H9 (cell line): ENCODE measurements around the gene DNAJC7. TPM values are rescaled to one million over a fixed set of nuclear protein-coding genes. Genes with fewer than 3 reads are reported as not detected.

Experiments
- DNase-seq: peaks from one replicate; pipeline ENCODE4 v3.0.0-alpha.2; 2017
- H2AFZ ChIP-seq: one replicate; pipeline ENCODE4 v1.6.1; 2013; ENCODE audit warnings: mild to moderate bottlenecking, low read length, control low read depth, moderate library complexity
- H2AK5ac ChIP-seq: 2 replicates; pipeline ENCODE4 v1.6.1; 2013; ENCODE audit warnings: low read length, control low read depth, mixed read lengths; ENCODE audit not compliant: insufficient read length
- H2BK120ac ChIP-seq: one replicate; pipeline ENCODE4 v1.6.1; 2013; ENCODE audit warnings: low read depth, mild to moderate bottlenecking, low read length, control low read depth, inconsistent platforms; ENCODE audit not compliant: poor library complexity, severe bottlenecking
- H2BK12ac ChIP-seq: 2 replicates; pipeline ENCODE4 v1.6.1; 2013; ENCODE audit warnings: low read length, control low read depth, mixed read lengths, low read depth; ENCODE audit not compliant: insufficient read length
- H2BK15ac ChIP-seq: 2 replicates; pipeline ENCODE4 v1.6.1; 2013; ENCODE audit warnings: low read depth, low read length, control low read depth
- H2BK20ac ChIP-seq: one replicate; pipeline ENCODE4 v1.6.1; 2013; ENCODE audit warnings: low read depth, mild to moderate bottlenecking, low read length, control low read depth, inconsistent platforms; ENCODE audit not compliant: poor library complexity, severe bottlenecking
- H2BK5ac ChIP-seq: 2 replicates; pipeline ENCODE4 v1.6.1; 2013; ENCODE audit warnings: low read length, control low read depth, mixed read lengths; ENCODE audit not compliant: insufficient read length
- H3K14ac ChIP-seq: 2 replicates; pipeline ENCODE4 v1.6.1; 2013; ENCODE audit warnings: low read length, control low read depth; ENCODE audit not compliant: insufficient read depth
- H3K18ac ChIP-seq: 2 replicates; pipeline ENCODE4 v1.6.1; 2013; ENCODE audit warnings: low read depth, mild to moderate bottlenecking, mixed read lengths, low read length, control low read depth; ENCODE audit not compliant: insufficient read length
- H3K23ac ChIP-seq: 2 replicates; pipeline ENCODE4 v1.6.1; 2013; ENCODE audit warnings: low read length, control low read depth, mixed read lengths, low read depth; ENCODE audit not compliant: insufficient read length
- H3K23me2 ChIP-seq: 2 replicates; pipeline ENCODE4 v1.6.1; 2013; ENCODE audit warnings: low read depth, mild to moderate bottlenecking, mixed read lengths, low read length, control low read depth; ENCODE audit not compliant: insufficient read length, poor library complexity, severe bottlenecking
- H3K27ac ChIP-seq: 2 replicates; pipeline ENCODE4 v1.5.1; 2013; ENCODE audit warnings: low read length, control low read depth, mixed read lengths, low read depth; ENCODE audit not compliant: insufficient read length
- H3K27me3 ChIP-seq: 2 replicates; pipeline ENCODE4 v1.6.1; 2013; ENCODE audit warnings: low read length, control low read depth, inconsistent platforms; ENCODE audit not compliant: insufficient read depth
- H3K4ac ChIP-seq: 2 replicates; pipeline ENCODE4 v1.6.1; 2013; ENCODE audit warnings: low read depth, mild to moderate bottlenecking, control low read depth, inconsistent platforms, low read length, moderate library complexity
- H3K4me1 ChIP-seq: 2 replicates; pipeline ENCODE4 v1.6.1; 2013; ENCODE audit warnings: low read length, control low read depth, inconsistent platforms; ENCODE audit not compliant: insufficient read depth
- H3K4me2 ChIP-seq: 2 replicates; pipeline ENCODE4 v1.6.1; 2013; ENCODE audit warnings: low read length, control low read depth, mixed read lengths; ENCODE audit not compliant: insufficient read length, insufficient read depth
- H3K56ac ChIP-seq: 2 replicates; pipeline ENCODE4 v1.6.1; 2013; ENCODE audit warnings: low read depth, mild to moderate bottlenecking, mixed read lengths, low read length, control low read depth; ENCODE audit not compliant: insufficient read length
- H3K79me1 ChIP-seq: 2 replicates; pipeline ENCODE4 v1.6.1; 2013; ENCODE audit warnings: low read depth, mild to moderate bottlenecking, moderate library complexity, low read length, control low read depth, inconsistent platforms; ENCODE audit not compliant: insufficient read depth, poor library complexity, severe bottlenecking
- H3K79me2 ChIP-seq: 2 replicates; pipeline ENCODE4 v1.6.1; 2013; ENCODE audit warnings: low read length, control low read depth, inconsistent platforms; ENCODE audit not compliant: insufficient read depth
- H3K9ac ChIP-seq: 2 replicates; pipeline ENCODE4 v1.6.1; 2013; ENCODE audit warnings: low read length, control low read depth, mixed read lengths; ENCODE audit not compliant: insufficient read length; ENCODE audit errors: extremely low read depth
- H3K9me3 ChIP-seq: one replicate; pipeline ENCODE4 v1.6.1; 2013; ENCODE audit warnings: low read depth, low read length, inconsistent platforms; ENCODE audit not compliant: control insufficient read depth
- H3T11ph ChIP-seq: one replicate; pipeline ENCODE4 v1.6.1; 2013; ENCODE audit warnings: mild to moderate bottlenecking, low read length, control low read depth, inconsistent platforms
- H4K20me1 ChIP-seq: one replicate; pipeline ENCODE4 v1.6.1; 2013; ENCODE audit not compliant: control insufficient read depth, insufficient read length, insufficient read depth
- H4K5ac ChIP-seq: 2 replicates; pipeline ENCODE4 v1.6.1; 2013; ENCODE audit warnings: low read depth, mild to moderate bottlenecking, mixed read lengths, low read length, control low read depth; ENCODE audit not compliant: insufficient read length
- H4K8ac ChIP-seq: replicated peaks from 2 replicates; pipeline ENCODE4 v1.6.1; 2013; ENCODE audit warnings: low read length, control low read depth, mixed read lengths, low read depth; ENCODE audit not compliant: insufficient read length
- H4K91ac ChIP-seq: 2 replicates; pipeline ENCODE4 v1.6.1; 2013; ENCODE audit warnings: low read depth, mild to moderate bottlenecking, moderate library complexity, mixed read lengths, low read length, control low read depth; ENCODE audit not compliant: insufficient read length
- H3K27ac Mint-ChIP-seq, 3 experiments: 2 replicates in 2 of 3; 3 replicates in 1 of 3; pipeline ENCODE4 v1.8.0; 2020 to 2021; ENCODE audit warnings: mixed read lengths in 3 of 3, mild to moderate bottlenecking in 1 of 3, moderate library complexity in 1 of 3
- H3K27me3 Mint-ChIP-seq: 2 replicates; pipeline ENCODE4 v1.8.0; 2021; ENCODE audit warnings: low read depth, mild to moderate bottlenecking, moderate library complexity, mixed read lengths
- H3K36me3 Mint-ChIP-seq, 3 experiments: 2 replicates in 2 of 3; 3 replicates in 1 of 3; pipeline ENCODE4 v1.8.0; 2020 to 2021; ENCODE audit warnings: low read depth in 3 of 3, mixed read lengths in 3 of 3; ENCODE audit not compliant: insufficient read depth in 1 of 3
- H3K4me1 Mint-ChIP-seq, 2 experiments: 2 replicates each; pipeline ENCODE4 v1.8.0; 2020; ENCODE audit warnings: mixed read lengths in 2 of 2
- H3K4me3 Mint-ChIP-seq, 2 experiments: 2 replicates in 1 of 2; 3 replicates in 1 of 2; pipeline ENCODE4 v1.8.0; 2020 to 2021; ENCODE audit warnings: mild to moderate bottlenecking in 2 of 2, mixed read lengths in 2 of 2, moderate library complexity in 1 of 2
- H3K9me3 Mint-ChIP-seq, 2 experiments: 2 replicates in 1 of 2; 3 replicates in 1 of 2; pipeline ENCODE4 v1.8.0; 2020; ENCODE audit warnings: mild to moderate bottlenecking in 2 of 2, mixed read lengths in 2 of 2, moderate library complexity in 1 of 2
- WGBS: extraction: QIAGEN DNeasy Blood & Tissue Kit; methylation state at CpG from one replicate; pipeline ENCODE4 v1.1.7; 2013; ENCODE audit warnings: missing lambda C conversion rate, low lambda C conversion rate, mixed read lengths; ENCODE audit not compliant: insufficient read length; ENCODE audit errors: extremely low coverage; 5-methylcytosine and 5-hydroxymethylcytosine counted together
- total RNA-seq: library from RNA; stranded (reverse); gene quantifications from 2 replicates; pipeline ENCODE4 v1.2.1, GENCODE V29; 2021
- TF ChIP-seq, protein P1 (sequence below): fragments of 200-600 bp; sonication (generic); conservative IDR thresholded peaks from 3 replicates; pipeline ENCODE4 v1.8.0; 2021; ENCODE audit warnings: antibody characterized with exemption, mild to moderate bottlenecking

The DNAJC7 gene
- total RNA-seq, 1 experiment from 2014 or later: 141 TPM

DNA sequence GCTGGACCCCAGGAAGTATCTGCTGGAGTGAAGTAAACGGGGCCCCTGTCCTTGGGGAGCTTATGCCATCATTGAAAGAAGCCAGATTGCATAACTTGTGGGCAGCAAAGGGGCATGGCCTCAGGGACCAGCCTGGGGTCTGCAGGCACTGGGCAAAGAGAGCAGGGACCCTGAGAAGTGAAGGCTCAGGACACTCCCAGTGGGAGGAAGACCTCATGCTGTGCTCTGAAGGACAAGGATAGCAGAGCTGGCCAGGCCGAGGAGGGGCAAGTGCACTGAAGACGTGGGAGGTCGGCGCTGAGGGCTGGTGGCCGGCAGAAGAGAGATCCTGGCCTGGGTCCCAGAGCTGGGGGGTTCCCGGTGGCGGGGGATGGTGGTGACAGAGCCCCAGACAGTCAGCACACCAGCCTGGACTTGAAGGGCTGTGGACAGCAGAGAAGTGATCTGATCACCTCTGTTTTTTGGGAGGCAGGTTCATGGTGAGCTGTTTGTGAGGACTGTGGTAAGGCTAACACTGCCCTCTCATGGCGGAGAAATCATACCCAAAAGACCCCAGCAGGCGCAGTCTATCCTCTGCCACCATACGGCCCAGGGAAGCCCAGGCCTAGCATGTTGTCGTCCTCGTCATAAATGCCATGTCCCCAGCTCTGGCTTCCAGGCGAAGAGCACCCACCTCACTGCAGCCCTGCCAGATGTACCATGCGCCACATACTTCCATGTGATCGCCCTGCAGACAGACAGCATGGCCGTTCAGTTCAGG lies 57.7 kb downstream of the DNAJC7 start:
- Mint-ChIP-seq H3K9me3 (no peaks in the 10 kb centered on the region), H3K27ac (peak overlapping the region; percentile 32 to 93 (median 82); a peak in 6 of 7 replicates), H3K36me3 (no peaks in the 10 kb centered on the region; a peak in 2 of 7 replicates), H3K4me1 (peaks cover 36 to 37% of the 10 kb centered on the region in 2 experiments), H3K27me3 (peaks cover 4% of the 10 kb centered on the region; the same call in 1 of the 2 replicates), H3K4me3 (peak overlapping the region in 1 of 2 experiments; percentile 46; a peak in 3 of 5 replicates)
- Histone ChIP-seq H3K56ac (no peak overlapping the region), H3K4ac (no peak overlapping the region), H2BK20ac (no peak overlapping the region), H3K27me3 (no peaks in the 10 kb centered on the region), H4K5ac (no peak overlapping the region), H3K9me3 (no peaks in the 10 kb centered on the region), H3T11ph (no peak overlapping the region), H4K20me1 (no peaks in the 10 kb centered on the region), H2AK5ac (no peak overlapping the region), H3K79me1 (no peaks in the 10 kb centered on the region), H2BK5ac (no peak overlapping the region), H3K18ac (no peak overlapping the region), H3K4me2 (no peak overlapping the region), H4K8ac (no peak overlapping the region), H3K23me2 (no peaks in the 10 kb centered on the region), H3K27ac (no peak overlapping the region), H2BK120ac (no peak overlapping the region), H3K79me2 (no peaks in the 10 kb centered on the region), H3K23ac (no peak overlapping the region), H4K91ac (no peak overlapping the region), H2AFZ (no peak overlapping the region), H3K4me1 (peaks cover 2% of the 10 kb centered on the region; the same call in 1 of the 2 replicates), H3K14ac (no peak overlapping the region; the same call in 1 of the 2 replicates), H2BK15ac (no peak overlapping the region), H3K9ac (no peak overlapping the region), H2BK12ac (no peak overlapping the region)
- DNase-seq: peak; percentile 91
- TF ChIP-seq, protein P1, sequence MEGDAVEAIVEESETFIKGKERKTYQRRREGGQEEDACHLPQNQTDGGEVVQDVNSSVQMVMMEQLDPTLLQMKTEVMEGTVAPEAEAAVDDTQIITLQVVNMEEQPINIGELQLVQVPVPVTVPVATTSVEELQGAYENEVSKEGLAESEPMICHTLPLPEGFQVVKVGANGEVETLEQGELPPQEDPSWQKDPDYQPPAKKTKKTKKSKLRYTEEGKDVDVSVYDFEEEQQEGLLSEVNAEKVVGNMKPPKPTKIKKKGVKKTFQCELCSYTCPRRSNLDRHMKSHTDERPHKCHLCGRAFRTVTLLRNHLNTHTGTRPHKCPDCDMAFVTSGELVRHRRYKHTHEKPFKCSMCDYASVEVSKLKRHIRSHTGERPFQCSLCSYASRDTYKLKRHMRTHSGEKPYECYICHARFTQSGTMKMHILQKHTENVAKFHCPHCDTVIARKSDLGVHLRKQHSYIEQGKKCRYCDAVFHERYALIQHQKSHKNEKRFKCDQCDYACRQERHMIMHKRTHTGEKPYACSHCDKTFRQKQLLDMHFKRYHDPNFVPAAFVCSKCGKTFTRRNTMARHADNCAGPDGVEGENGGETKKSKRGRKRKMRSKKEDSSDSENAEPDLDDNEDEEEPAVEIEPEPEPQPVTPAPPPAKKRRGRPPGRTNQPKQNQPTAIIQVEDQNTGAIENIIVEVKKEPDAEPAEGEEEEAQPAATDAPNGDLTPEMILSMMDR: peak; percentile 77
- no CpG with 5 or more reads among the region's 17 CpGs for WGBS
